Measurements from ENCODE around the gene RNF19B. TPM values are rescaled to one million over a fixed set of nuclear protein-coding genes. Genes with fewer than 3 reads are reported as not detected.

The RNF19B gene
- total RNA-seq, 1 experiment from 2014 or later = 15.0 TPM

DNA sequence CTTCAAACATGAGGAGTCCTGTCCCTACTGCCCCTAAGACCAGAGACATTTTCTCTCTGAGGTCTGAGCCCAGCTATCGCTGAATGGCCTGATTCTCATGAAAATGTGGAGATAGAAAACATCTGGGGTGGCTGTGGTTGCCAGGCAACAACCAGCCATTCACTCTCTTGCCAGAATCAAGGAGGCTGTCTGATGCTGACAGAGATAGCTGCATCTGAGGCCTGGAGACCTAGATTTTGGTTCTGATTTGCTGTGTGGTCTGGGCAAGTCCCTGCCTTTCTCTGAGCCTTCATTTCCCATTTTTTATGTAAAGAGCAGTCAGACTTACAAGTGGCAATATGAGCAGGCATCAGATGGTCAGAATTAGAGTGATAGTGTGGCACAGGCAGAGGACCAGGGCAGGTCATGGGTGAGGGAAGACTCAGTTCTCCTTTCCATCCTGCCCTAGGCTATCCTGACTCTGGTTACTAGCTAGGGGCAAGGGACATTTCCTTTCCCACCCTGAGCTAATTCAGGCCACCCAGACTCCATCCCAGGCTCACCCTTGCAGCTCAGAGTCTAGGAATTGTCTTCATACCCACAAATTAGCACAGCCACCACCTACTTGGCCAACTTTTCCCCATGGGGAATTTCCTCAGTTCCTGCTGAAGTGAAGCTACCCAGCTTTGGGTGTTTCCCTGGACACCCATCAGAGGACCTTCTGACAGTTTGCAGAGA, 20.0 kb upstream of the RNF19B start:
- peaks cover 11% of the 10 kb centered on the region; the same call in 1 of the 2 replicates for H3K4me1 ChIP-seq (ENCODE audit: insufficient read depth, low read length)
- Mint-ChIP-seq H3K9me3 (no peaks in the 10 kb centered on the region; a peak in 1 of 5 replicates), H3K36me3 (ENCODE audit: insufficient read depth in 1 of 3, low read depth in 3 of 3) (no peaks in the 10 kb centered on the region; a peak in 1 of 7 replicates), H3K27ac (peak overlapping the region; percentile 42 to 85 (median 45); a peak in 4 of 7 replicates), H3K27me3 (ENCODE audit: low read depth) (peaks cover 22% of the 10 kb centered on the region), H3K4me1 (peaks cover 37 to 46% of the 10 kb centered on the region in 2 experiments), H3K4me3 (peak overlapping the region in 1 of 2 experiments; percentile 16; a peak in 1 of 5 replicates)
- no peak overlapping the region for H3K56ac ChIP-seq (ENCODE audit: insufficient read length, low read depth, low read length)
- TF ChIP-seq, protein P1, sequence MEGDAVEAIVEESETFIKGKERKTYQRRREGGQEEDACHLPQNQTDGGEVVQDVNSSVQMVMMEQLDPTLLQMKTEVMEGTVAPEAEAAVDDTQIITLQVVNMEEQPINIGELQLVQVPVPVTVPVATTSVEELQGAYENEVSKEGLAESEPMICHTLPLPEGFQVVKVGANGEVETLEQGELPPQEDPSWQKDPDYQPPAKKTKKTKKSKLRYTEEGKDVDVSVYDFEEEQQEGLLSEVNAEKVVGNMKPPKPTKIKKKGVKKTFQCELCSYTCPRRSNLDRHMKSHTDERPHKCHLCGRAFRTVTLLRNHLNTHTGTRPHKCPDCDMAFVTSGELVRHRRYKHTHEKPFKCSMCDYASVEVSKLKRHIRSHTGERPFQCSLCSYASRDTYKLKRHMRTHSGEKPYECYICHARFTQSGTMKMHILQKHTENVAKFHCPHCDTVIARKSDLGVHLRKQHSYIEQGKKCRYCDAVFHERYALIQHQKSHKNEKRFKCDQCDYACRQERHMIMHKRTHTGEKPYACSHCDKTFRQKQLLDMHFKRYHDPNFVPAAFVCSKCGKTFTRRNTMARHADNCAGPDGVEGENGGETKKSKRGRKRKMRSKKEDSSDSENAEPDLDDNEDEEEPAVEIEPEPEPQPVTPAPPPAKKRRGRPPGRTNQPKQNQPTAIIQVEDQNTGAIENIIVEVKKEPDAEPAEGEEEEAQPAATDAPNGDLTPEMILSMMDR (conservative IDR thresholded peaks at IDR 0.05) = no peak
- H3K79me1 ChIP-seq (ENCODE audit: insufficient read depth, low read depth, low read length, poor library complexity, severe bottlenecking) = no peaks in the 10 kb centered on the region
- H3K4ac ChIP-seq (ENCODE audit: low read depth, low read length) = no peak overlapping the region
- H4K5ac ChIP-seq (ENCODE audit: insufficient read length, low read depth, low read length) = no peak overlapping the region
- 0 out of 2 replicates have a peak overlapping the region, but pooled peaks have one; percentile 33 for H3K14ac ChIP-seq (ENCODE audit: insufficient read depth, low read length)
- no peaks in the 10 kb centered on the region for H3K9me3 ChIP-seq (ENCODE audit: control insufficient read depth, low read depth, low read length)
- H2BK15ac ChIP-seq (ENCODE audit: low read depth, low read length) = no peak overlapping the region
- no peaks in the 10 kb centered on the region for H3K27me3 ChIP-seq (ENCODE audit: insufficient read depth, low read length)
- no peaks in the 10 kb centered on the region for H3K79me2 ChIP-seq (ENCODE audit: insufficient read depth, low read length)
- H2AFZ ChIP-seq (ENCODE audit: low read length) = no peak overlapping the region
- no peak overlapping the region for H3T11ph ChIP-seq (ENCODE audit: low read length)
- H2BK20ac ChIP-seq (ENCODE audit: low read depth, low read length, poor library complexity, severe bottlenecking) = no peak overlapping the region
- peak overlapping the region; percentile 40 for H3K18ac ChIP-seq (ENCODE audit: insufficient read length, low read depth, low read length)
- no peak overlapping the region for H4K8ac ChIP-seq (replicated peaks; ENCODE audit: insufficient read length, low read depth, low read length)
- no peak overlapping the region for H2AK5ac ChIP-seq (ENCODE audit: insufficient read length, low read length)
- no peak overlapping the region for H2BK5ac ChIP-seq (ENCODE audit: insufficient read length, low read length)
- H3K4me2 ChIP-seq (ENCODE audit: insufficient read depth, insufficient read length, low read length) = peak overlapping the region; percentile 1
- H3K27ac ChIP-seq (ENCODE audit: insufficient read length, low read depth, low read length) = no peak overlapping the region
- H3K9ac ChIP-seq (ENCODE audit: extremely low read depth, insufficient read length, low read length) = no peak overlapping the region
- no peaks in the 10 kb centered on the region for H4K20me1 ChIP-seq (ENCODE audit: control insufficient read depth, insufficient read depth, insufficient read length)
- no CpG with 5 or more reads among the region's 1 CpG for WGBS (ENCODE audit: extremely low coverage, insufficient read length, low lambda C conversion rate)
- no peak overlapping the region for H3K23ac ChIP-seq (ENCODE audit: insufficient read length, low read depth, low read length)
- peak; percentile 83 for DNase-seq
- no peak overlapping the region for H2BK12ac ChIP-seq (ENCODE audit: insufficient read length, low read depth, low read length)
- H3K23me2 ChIP-seq (ENCODE audit: insufficient read length, low read depth, low read length, poor library complexity, severe bottlenecking) = no peaks in the 10 kb centered on the region
- H4K91ac ChIP-seq (ENCODE audit: insufficient read length, low read depth, low read length) = no peak overlapping the region
- H2BK120ac ChIP-seq (ENCODE audit: low read depth, low read length, poor library complexity, severe bottlenecking) = no peak overlapping the region

All from H9 (cell line).